GM19372 (cell line): ENCODE measurements around the gene CXCL13.
"Not testable (repeated sequence)": the region's sequence is repeated elsewhere in the genome, so short reads cannot be mapped to it uniquely, and the experiment has no call there.

Experiments used
- ATAC-seq: cut with Tn5 transposase; IDR thresholded peaks from one replicate; pipeline ENCODE4 v1.9.1; 2021; ENCODE audit warnings: mild to moderate bottlenecking, low read depth, moderate library complexity; ENCODE audit not compliant: unreplicated experiment

Gene CXCL13

DNA sequence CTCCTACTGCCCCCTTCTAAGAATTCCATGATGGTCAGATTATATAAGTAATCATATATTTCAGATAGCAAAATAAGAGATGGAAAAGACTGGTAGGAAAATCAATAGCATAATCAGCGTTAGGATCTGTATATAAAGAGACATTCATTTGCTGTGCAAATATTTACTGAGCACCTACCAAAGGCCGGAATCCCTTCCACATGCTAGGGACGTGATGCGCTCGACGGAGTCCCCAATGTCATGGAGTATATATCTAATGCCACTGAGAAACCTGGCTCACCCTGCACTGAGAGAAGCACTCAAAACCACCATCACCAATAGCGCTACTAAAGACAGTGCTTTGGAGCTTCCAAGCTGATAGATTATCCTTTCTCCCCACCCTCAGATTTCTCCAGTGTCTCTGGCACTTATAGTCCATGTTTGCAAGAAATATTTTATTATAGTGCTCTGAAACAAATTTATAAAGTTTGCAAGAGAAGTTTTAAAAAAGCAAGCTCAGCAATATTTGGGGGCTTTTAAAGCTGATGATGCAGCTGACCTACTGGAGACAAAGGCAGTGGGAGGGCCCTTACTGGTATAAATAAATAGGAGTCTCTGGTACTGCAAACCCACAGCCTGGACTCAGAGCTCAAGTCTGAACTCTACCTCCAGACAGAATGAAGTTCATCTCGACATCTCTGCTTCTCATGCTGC lies at the start of gene CXCL13:
CXCL13 (plus strand) TSS at position 611 of the 693 bp plus-strand sequence; CDS start at position 657, 46 bp downstream.
- no peak for ATAC-seq

- no peak for ATAC-seq
Measured at GRCh38 chr4:77560170-77560569, 45.5 kb upstream of the CXCL13 start.

GRCh38 chr4:77561720-77562119 lies 43.9 kb upstream of the CXCL13 start:
- not testable (repeated sequence) for ATAC-seq

DNA sequence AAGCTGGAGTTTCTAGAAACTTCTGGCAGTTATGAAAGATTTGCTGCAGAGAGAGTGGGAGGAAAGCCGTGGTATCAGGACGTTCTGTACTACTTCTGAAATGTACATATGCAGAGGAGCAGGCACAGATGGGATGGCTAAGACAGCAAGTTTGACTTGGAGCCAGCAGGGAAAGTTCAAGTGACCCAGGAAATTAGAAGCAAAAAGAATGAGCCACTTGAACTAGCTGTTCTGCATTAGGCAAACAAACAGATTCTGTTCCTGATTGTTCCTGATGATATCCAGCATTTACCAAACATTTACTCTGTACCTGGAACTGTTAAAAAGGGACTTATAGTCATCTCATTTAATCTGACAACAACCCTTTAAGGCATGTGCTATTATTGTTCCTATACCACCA lies 41.4 kb upstream of the CXCL13 start:
- ATAC-seq: no peak

GRCh38 chr4:77566148-77566547 lies 39.5 kb upstream of the CXCL13 start:
- ATAC-seq: no peak

DNA sequence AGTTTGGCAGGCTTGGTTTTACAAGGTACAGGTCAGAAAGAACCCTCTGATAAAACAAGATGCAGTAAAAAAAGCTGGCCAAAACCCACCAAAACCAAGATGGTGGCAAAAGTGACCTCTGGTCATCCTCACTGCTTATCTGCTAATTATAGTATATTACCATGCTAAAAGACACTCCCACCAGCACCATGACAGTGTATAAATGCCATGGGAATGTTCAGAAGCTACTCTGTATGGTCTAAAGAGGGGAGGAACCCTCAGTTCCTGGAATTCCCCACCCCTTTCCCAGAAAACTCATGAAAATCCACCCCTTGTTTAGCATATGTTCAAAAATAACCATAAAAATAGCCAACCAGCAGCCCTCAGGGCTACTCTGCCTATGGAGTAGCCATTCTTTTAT lies 38.1 kb upstream of the CXCL13 start:
- ATAC-seq: no peak

GRCh38 chr4:77570508-77571214 lies 35.0 kb upstream of the CXCL13 start:
- not testable (repeated sequence) for ATAC-seq

DNA sequence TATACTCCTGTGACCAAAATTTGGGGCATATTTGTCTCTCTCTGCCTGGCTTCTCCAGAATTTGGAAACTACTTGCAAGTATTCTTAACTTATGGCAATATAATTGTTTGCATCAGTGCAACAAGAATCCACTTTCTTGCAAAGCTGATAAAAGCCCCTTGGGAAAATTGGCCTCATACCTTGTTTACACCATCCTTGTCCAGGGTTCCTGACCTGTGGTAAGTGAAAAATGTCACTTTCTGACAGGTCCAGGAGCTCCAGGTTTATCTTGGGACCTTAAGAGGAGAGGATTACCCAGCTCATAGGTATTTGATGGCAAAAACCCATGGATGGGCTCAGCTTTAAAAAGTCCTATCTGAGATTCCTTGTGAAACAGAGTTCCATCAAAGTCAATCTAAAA lies 29.3 kb upstream of the CXCL13 start:
- ATAC-seq: no peak

GRCh38 chr4:77578145-77578544 lies 27.5 kb upstream of the CXCL13 start:
- no peak for ATAC-seq

DNA sequence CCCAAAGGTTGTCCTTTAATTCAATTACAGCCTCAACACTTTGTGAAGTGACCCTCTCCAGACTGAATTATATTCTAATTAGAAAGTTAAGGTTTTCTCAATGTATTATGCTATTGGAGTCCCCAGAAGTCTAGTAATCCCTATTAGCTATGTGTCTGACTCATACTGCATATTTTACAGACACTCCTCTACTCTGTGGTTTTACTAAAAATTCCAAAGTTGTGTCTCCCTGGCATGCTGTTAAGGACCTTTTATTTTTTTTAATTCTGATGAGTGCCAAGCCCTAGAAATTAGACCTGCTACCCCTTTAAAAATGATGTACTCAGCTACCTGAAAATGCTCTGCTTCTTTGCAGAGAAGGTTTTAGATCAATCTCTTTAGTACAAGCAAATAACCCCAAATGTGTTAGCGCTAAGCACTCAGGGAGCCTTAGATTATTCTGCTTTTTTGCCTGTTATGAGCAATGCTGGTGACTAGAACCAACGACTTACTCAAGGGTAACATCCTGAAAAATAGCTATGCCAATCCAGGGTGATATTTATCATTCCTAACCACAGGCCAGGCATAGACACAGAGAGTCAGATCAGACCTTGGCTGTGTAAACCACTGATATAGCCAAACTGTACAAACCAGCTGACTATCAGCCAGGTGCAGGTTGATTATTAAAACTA lies 26.1 kb upstream of the CXCL13 start:
- ATAC-seq: no peak

DNA sequence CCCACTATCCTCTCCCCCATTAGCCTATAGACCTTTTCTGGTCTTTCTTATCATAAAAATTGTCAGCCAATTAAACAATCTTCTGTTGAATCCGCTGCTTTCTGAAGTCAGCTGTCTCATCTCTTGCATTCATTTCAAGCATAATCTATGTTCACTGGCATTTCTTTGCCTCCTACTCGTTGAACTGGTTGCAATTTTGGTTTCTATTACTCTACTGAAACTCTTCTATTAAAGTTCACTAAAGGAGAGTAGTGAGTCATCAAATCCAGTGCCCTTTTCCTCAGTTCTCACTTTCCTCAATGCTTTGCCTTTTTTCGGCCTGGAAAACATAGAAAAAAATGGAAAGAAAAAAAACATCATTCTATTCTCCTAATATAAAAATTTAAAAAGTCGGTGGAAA lies 23.9 kb upstream of the CXCL13 start:
- no peak for ATAC-seq

- ATAC-seq: no peak
Measured at GRCh38 chr4:77582156-77582555, 23.5 kb upstream of the CXCL13 start.

- ATAC-seq: no peak
Measured at GRCh38 chr4:77582711-77583110, 22.9 kb upstream of the CXCL13 start.

DNA sequence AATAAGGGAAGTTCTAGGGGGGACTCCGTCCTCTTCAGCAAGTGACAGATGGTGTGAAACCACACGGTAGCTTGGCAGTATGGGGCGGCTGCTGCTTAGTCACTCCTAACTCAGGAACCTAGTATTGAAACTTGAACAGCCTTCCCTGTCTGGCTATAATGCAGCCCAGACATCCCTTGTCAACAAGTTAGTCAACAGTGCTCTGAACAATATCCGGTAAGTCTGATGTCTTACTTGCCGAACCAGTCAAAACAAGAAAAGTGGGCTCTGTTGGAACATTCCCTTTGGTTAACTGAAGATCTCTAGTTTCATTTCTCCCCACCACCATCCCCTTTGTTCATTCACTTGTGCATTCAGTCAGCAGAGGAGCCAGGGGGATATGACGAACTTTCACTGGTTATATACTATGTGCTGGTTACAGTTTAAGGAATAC lies 18.7 kb upstream of the CXCL13 start:
- peak; percentile 98 for ATAC-seq

DNA sequence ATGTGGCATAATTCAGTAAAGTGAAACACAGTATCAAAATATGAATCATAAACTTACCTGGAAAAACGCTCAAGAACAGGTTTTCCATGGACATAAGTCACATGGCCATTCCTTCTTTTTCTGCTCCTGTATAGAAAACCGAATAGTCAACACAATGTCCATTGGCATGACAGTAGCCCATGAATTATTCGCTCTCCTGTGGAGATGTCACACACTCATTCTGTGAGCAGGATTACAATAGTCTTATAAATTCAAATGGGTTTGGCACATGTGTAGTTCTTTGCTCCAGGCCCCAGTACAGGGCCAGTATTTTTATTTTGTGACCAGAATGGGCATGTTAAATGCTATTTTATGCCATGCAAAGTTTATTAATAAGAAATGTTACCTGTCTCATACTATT lies 15.1 kb upstream of the CXCL13 start:
- no peak for ATAC-seq

DNA sequence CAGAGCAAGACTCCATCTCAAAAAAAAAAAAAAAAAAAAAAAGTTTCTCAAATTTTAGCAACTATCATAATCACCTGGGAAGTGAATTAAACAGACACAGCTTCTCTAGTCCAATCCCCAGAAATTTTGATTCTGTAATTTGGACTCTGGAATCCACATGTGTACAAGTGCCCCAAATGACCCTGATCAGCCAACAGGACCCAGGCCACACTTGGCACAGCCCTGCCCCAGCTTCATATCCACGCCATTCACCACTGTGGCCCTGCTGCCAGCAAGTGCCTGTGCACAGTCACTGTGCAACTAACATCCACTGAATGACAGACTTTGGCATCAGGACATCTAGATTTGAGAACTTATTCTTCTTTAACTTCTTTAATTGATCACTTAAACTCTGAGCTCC lies 14.1 kb upstream of the CXCL13 start:
- no peak for ATAC-seq

- ATAC-seq: no peak
Measured at GRCh38 chr4:77593101-77593500, 12.5 kb upstream of the CXCL13 start.

DNA sequence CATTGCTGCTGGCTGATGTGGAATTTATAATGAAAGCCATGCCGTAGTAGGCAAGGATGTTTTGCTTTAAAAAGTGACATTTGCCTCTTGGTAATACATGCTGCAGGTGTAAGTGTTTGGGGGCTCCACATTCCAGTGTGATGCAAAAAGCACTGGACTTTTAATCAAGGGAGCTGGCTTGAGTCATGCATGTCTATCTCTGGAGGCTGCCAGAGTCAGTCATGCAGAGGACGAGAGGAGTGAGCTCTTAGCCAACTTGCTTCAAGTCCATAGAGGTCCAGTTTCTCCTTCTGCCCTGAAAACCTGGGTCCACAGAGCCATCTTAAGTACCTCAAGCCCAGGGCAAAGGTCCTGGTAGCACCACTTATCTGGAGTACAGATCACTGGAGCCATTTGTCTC lies 11.6 kb upstream of the CXCL13 start:
- no peak for ATAC-seq

GRCh38 chr4:77595364-77595973 lies 10.2 kb upstream of the CXCL13 start:
- ATAC-seq: no peak

DNA sequence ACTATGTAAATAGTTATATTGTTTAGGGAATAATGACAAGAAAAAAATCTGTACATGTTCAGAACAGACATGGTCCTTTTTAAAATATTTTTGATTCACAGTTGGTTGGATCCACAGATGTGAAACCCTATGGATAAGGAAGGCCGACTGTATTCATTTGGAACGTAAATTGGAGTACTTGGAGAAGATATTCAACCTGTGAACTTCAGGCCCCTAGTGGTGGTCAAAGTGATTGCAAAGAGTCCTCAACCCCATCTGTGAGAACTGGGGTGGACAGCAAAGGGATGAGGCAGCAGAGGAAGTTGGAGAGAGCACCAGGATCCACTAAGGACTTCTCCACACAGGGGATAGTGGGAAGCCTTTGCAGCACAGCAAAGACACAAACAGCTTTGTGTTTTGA lies 6.2 kb upstream of the CXCL13 start:
- no peak for ATAC-seq
